ENCODE results near the gene ZBTB45.
"Not testable (repeated sequence)": the region's sequence is repeated elsewhere in the genome, so short reads cannot be mapped to it uniquely, and the experiment has no call there.

ZBTB45 gene

GRCh38 chr19:58474997-58475713 lies 44.5 kb downstream of the ZBTB45 start:
- DNase-seq (ENCODE audit: low read depth): no peak

- DNase-seq (ENCODE audit: low read depth): no peak
Observed at GRCh38 chr19:58474291-58474996, 45.2 kb downstream of the ZBTB45 start.

- no peak for DNase-seq (ENCODE audit: low read depth)
Observed at GRCh38 chr19:58473775-58474174, 45.8 kb downstream of the ZBTB45 start.

- no peak for DNase-seq (ENCODE audit: low read depth)
Observed at GRCh38 chr19:58471736-58472135, 47.9 kb downstream of the ZBTB45 start.

- DNase-seq (ENCODE audit: low read depth): not testable (repeated sequence)
Observed at GRCh38 chr19:58470837-58471543, 48.6 kb downstream of the ZBTB45 start.

GRCh38 chr19:58469241-58470013 lies 50.2 kb downstream of the ZBTB45 start:
- no peak for DNase-seq (ENCODE audit: low read depth)

GRCh38 chr19:58468216-58468839 lies 51.3 kb downstream of the ZBTB45 start:
- no peak for DNase-seq (ENCODE audit: low read depth)

GRCh38 chr19:58466760-58467589 lies 52.6 kb downstream of the ZBTB45 start, which contains the start of gene ZNF324:
Gene ZNF324, plus strand, starts transcription at chr19:58467080. Its CDS starts 2,106 bp downstream, at chr19:58469186.
- DNase-seq (ENCODE audit: low read depth): peak; percentile 97

GRCh38 chr19:58466089-58466759 lies 53.4 kb downstream of the ZBTB45 start:
- no peak for DNase-seq (ENCODE audit: low read depth)

Data from activated T-helper 9 cell treated with anti-CD3 and anti-CD28 coated beads, Interleukin-2, amount 50 U/mL, for 16 hours (primary cell).